ENCODE data around the gene DNAJC4.
"Not testable (repeated sequence)": the region's sequence is repeated elsewhere in the genome, so short reads cannot be mapped to it uniquely, and the experiment has no call there.

Gene DNAJC4

GRCh38 chr11:64246621-64246870, 16.2 kb downstream of the DNAJC4 start:
- DNase-seq, result not testable (repeated sequence)

GRCh38 chr11:64246871-64247728, 16.8 kb downstream of the DNAJC4 start, which contains the start of gene PPP1R14B:
Gene PPP1R14B (minus strand): TSS chr11:64246943. CDS start chr11:64246673, 270 bp downstream.
- peak; percentile 21 for DNase-seq

DNA sequence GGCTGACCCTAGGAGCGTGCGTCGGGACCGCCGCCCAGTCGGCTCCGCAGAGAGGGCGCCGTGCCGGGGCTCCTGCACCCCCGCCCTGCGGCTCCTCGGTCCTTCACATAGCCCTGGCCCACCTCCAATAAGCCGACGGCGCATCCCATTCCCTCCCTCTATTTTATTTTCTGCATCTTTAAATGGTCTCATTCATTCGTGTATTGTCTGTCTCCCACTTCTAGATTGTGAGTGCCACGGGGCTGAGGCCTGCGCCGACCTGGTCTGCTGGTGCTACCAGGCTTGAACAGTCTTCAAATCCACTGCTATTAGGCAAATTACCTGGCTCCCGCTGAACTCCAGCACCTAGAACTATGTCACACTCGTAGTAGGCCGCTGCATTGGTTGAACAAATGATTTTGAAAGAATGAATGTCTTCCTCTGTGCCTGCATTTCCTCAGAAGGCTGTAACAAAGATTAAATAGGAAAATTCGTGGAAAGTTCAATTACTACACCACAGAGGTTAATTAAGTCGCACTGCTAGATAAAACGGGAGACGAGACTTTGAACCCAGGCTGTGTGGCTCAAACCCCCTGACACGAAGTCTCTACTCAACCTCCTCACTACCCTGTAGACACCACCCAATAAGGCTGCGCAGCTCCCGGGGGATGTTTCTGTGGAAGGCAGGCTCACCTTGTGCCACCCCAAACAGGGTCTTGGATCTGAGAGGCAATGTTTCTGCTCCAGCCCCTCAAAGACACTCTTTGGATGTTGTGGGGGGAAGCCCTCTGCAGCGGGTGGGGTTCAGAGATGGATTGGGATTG, 17.6 kb downstream of the DNAJC4 start:
- DNase-seq, result no peak

DNA sequence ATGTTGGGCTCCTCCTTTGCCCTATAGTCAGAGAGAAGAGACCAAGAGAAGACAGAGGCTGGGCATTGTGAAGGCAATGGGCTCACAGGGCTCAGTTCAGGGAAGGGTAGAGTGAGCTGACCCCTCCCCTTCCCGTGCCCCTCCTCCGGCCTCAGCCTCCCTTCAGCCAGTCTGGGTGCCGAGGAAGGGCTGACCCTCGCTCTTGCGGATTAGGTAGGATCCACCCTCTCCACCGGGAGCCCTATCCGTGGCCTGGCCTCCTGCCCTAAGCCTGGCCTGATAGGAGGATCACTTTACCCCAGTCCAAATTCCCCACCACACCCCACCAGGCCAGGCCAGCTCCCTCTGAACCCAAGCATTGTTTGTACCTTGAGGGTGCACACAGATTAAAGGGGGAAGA, 18.2 kb downstream of the DNAJC4 start:
- DNase-seq, result no peak

GRCh38 chr11:64249038-64249437, 18.7 kb downstream of the DNAJC4 start:
- DNase-seq, result no peak

- no peak for DNase-seq
Observed at GRCh38 chr11:64249563-64250414, 19.4 kb downstream of the DNAJC4 start.

DNA sequence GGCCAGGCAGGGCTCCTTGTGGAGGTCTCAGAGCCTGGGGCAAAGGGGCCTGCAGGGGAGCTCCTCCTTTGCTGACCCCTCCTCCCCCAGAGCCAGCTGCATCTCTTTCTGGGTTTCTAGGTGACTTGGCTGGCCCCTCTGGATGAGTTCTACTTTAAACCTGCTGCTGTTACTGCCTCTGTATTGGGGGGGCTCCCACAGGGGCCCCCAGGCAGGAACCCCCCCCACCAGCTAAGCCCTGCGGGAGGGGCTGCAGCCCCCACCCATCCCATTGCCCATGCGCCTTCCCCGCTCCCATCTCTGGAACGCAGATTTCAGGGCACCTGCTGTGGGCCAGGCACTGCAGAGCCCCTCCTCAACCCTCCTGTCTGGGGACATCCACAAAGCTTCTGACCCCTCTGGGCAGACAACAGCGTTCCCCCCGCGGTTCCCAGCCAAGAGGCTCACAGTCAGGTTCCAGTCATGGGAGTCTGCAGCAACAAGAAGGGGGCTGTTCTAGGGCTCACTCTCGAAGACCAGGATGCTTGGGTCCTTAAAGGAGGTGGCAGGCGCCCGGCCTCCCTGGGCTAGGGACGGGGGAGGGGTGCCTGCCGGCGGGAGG, 20.2 kb downstream of the DNAJC4 start:
- peak; percentile 6 for DNase-seq

GRCh38 chr11:64251016-64251752, 20.8 kb downstream of the DNAJC4 start, which contains the start of gene PLCB3:
Gene PLCB3 (plus strand): TSS chr11:64251530. CDS start chr11:64251650, 120 bp downstream.
- DNase-seq, result no peak

GRCh38 chr11:64251753-64252002, 21.3 kb downstream of the DNAJC4 start:
- no peak for DNase-seq

DNA sequence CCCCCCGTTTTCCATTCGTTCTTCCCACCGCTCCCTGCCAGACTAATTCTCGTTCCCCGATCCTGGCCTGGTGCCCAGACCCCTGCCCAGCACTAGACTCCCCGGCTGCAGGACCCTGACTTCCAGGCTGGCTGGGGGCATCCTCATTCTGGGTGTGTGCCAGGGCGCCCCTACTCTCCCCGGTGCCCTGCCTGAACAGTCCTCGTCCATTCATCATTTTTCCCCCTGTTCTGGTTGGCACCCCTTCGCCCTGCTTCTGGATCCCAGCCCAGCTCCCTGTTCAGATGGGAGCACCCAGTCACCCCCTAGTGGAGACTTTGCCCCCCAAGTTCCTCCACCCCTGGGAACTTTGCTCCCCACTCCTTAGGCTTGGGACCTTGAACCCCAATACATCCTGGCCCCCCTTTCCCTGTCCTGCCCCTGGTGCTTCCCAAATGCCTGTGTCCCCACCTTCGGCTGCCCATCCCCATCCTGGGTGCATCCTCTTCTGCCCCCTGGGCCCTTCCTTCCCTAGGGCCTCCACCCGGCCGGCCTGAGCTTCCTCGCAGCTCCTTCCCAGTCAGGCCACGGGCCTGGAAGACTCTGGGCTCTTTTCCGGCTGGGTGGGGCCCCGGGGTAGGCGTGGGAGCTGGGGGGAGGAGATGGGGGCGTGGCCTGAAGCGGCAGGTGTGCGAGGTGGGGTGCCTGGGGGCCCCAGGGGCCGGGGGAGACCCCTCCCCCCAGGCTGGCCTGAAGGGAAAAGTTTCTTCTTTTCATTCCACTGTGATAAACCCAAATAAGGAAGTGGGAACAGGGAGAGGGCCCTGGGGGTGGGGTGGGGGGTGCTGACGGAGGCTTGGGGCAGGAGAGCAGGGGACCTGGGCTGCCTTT, 21.9 kb downstream of the DNAJC4 start:
- no peak for DNase-seq

- no peak for DNase-seq
Observed at GRCh38 chr11:64253043-64253442, 22.7 kb downstream of the DNAJC4 start.

DNA sequence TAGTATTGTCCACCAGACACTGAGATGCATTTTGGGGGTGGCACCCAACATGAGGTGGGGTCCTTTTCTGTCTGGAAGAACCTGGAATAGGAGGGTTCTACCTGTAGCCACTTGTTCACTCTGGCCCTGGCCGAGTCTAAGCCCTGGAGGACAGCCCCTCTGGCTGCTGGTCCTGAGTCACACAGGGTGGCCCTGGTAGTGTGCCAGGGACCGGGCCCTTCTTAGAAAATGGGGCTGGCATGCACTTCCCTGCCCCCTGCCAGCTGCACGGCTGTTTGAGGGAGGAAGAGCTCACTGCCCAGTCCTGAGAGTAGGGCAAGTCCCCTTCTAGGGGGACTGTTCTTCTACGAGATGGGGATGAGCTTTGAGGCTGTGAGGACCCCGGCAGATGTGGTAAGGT, 23.1 kb downstream of the DNAJC4 start:
- DNase-seq, result no peak

DNA sequence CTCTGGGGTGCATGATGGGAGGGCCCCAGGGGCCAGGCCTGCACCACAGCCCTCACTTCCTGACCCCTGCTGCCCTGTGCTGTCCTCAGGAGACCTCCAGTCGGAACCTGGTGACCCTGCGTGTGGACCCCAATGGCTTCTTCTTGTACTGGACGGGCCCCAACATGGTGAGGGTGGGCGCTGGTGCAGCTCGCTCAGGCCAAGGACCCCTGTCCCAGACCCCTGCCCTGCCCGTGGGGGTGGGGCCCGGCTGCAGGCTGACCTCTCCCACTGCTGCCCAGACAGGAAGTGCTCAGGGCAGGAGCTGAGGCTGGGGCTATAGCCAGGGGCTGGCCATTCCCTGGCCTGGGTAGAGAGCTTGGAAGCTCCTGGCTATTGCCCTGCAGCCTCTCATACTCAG, 24.0 kb downstream of the DNAJC4 start:
- DNase-seq, result no peak

GRCh38 chr11:64255135-64256128, 25.1 kb downstream of the DNAJC4 start:
- no peak for DNase-seq

DNA sequence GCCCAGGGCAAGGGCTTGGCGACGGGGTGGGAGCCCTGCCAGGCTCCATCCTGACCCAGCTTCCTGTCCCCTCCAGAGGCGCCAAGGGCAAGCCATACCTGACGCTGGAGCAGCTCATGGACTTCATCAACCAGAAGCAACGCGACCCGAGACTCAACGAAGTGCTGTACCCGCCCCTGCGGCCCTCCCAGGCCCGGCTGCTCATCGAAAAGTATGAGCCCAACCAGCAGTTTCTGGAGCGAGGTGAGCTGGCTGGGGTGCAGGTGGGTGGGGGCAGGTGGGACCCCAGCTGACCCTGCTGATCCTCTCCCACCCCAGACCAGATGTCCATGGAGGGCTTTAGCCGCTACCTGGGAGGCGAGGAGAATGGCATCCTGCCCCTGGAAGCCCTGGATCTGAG, 26.0 kb downstream of the DNAJC4 start:
- DNase-seq, result no peak

GRCh38 chr11:64258356-64258755, 28.0 kb downstream of the DNAJC4 start:
- DNase-seq, result no peak

DNA sequence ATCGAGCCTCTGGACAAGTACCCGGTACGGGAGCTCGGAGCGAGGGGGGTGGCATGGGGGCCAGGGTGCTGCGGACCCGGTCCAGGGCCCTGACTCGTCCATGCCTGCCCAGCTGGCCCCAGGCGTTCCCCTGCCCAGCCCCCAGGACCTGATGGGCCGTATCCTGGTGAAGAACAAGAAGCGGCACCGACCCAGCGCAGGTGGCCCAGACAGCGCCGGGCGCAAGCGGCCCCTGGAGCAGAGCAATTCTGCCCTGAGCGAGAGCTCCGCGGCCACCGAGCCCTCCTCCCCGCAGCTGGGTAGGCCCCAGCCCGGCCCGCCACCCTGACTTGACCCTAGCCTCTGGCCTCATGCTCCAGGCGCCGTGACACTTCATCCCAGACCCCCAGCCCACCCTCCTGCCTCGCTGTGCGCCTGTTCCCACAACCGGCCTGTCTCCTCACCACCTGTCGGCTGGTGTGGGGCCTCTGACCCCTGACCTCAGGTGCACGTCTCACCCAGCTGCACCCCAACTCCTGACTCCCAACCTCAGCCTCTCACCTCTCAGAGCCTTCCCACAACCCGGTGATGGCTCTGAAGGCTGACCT, 28.7 kb downstream of the DNAJC4 start:
- no peak for DNase-seq

GRCh38 chr11:64259533-64260067, 29.3 kb downstream of the DNAJC4 start:
- no peak for DNase-seq

DNA sequence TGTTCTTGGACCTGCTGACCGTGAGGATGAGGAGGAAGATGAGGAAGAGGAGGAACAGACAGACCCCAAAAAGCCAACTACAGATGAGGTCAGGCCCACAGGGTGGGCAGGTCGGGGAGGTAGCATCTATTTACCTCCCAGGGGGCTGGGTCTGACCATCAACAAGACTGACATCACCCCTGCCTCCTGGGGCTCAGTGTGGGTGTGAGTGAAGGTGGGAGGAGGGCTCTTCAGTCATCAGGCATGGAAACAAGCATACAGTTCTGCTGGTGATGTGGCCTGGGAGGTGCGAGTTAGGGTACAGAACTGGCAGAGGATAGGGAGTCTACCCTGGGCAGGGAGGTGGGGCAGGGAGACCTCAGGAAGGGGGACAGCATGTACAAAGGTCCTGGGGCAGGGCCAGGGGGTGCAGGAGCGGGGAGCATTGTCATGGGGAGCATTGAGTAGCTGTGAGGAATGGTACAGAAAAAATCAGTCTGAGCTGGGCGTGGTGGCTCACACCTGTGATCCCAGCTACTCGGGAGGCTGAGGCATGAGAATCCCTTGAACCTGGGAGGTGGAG, 29.9 kb downstream of the DNAJC4 start:
- no peak for DNase-seq
